ENCODE data around the gene ADCK1. TPM values are rescaled to one million over a fixed set of nuclear protein-coding genes. Genes with fewer than 3 reads are reported as not detected.

ADCK1 gene
- total and polyA plus RNA-seq, 4 experiments from 2014 or later: 5.2 to 12.0 (median 5.4) TPM

GRCh38 chr14:77961847-77962580 is 162.1 kb downstream of the ADCK1 start:
- CTCF ChIA-PET (ENCODE audit: partially characterized antibody): no interaction called here

GRCh38 chr14:77962731-77963520 is 163.0 kb downstream of the ADCK1 start:
- CTCF ChIA-PET (ENCODE audit: partially characterized antibody): no interaction called here
- Mint-ChIP-seq H3K9me3 (peaks cover 0 to 3% (median 0%) of the 10 kb centered on the region in 8 donors), H3K4me1 (peaks cover 0 to 3% (median 1%) of the 10 kb centered on the region in 4 donors), H3K27me3 (peaks cover 22 to 26% of the 10 kb centered on the region in 2 donors), H3K27ac (no peak overlapping the region), H3K36me3 (no peaks in the 10 kb centered on the region), H3K4me3 (no peak overlapping the region)
- POLR2A ChIA-PET (ENCODE audit: partially characterized antibody): no interaction called here
- H3K36me3 ChIP-seq (ENCODE audit: insufficient read depth, low read length): no peaks in the 10 kb centered on the region
- H3K27me3 ChIP-seq (ENCODE audit: insufficient read depth, low read length): no peaks in the 10 kb centered on the region
- H3K9me3 ChIP-seq (ENCODE audit: control insufficient read depth in 1 of 2, low read length in 2 of 2): no peaks in the 10 kb centered on the region
- no peak for DNase-seq
- intact Hi-C loops (cut with micrococcal nuclease): no loop called here
- H3K27ac ChIP-seq (ENCODE audit: low read depth, low read length): no peak overlapping the region
- H3K4me3 ChIP-seq (ENCODE audit: low read length in 2 of 2): no peak overlapping the region
- peaks cover 5% of the 10 kb centered on the region for H3K4me1 ChIP-seq (ENCODE audit: insufficient read depth, low read length)

More at GRCh38 chr14:77961847-77962580, 162.1 kb downstream of the ADCK1 start:
- intact Hi-C loops (cut with micrococcal nuclease): no loop called here
- Mint-ChIP-seq H3K27ac (no peak overlapping the region), H3K4me1 (peaks cover 0 to 3% (median 0%) of the 10 kb centered on the region in 4 donors), H3K4me3 (no peak overlapping the region), H3K36me3 (no peaks in the 10 kb centered on the region), H3K9me3 (peaks cover 0 to 7% (median 0%) of the 10 kb centered on the region in 8 donors), H3K27me3 (peaks cover 18 to 24% of the 10 kb centered on the region in 2 donors)
- POLR2A ChIA-PET (ENCODE audit: partially characterized antibody): no interaction called here
- H3K36me3 ChIP-seq (ENCODE audit: insufficient read depth, low read length): no peaks in the 10 kb centered on the region
- no peak for DNase-seq
- H3K27ac ChIP-seq (ENCODE audit: low read depth, low read length): no peak overlapping the region
- no peaks in the 10 kb centered on the region for H3K27me3 ChIP-seq (ENCODE audit: insufficient read depth, low read length)
- no peak overlapping the region for H3K4me3 ChIP-seq (ENCODE audit: low read length in 2 of 2)
- H3K4me1 ChIP-seq (ENCODE audit: insufficient read depth, low read length): peaks cover 5% of the 10 kb centered on the region
- H3K9me3 ChIP-seq (ENCODE audit: control insufficient read depth in 1 of 2, low read length in 2 of 2): no peaks in the 10 kb centered on the region

- Mint-ChIP-seq H3K27ac (no peak overlapping the region), H3K36me3 (no peaks in the 10 kb centered on the region), H3K4me1 (peaks cover 0 to 4% (median 1%) of the 10 kb centered on the region in 4 donors), H3K9me3 (peaks cover 0 to 3% (median 0%) of the 10 kb centered on the region in 8 donors), H3K4me3 (no peak overlapping the region), H3K27me3 (peaks cover 28 to 33% of the 10 kb centered on the region in 2 donors)
- Histone ChIP-seq H3K27me3 (ENCODE audit: insufficient read depth, low read length) (no peaks in the 10 kb centered on the region), H3K36me3 (ENCODE audit: insufficient read depth, low read length) (no peaks in the 10 kb centered on the region), H3K4me1 (ENCODE audit: insufficient read depth, low read length) (peaks cover 5% of the 10 kb centered on the region), H3K9me3 (ENCODE audit: control insufficient read depth in 1 of 2, low read length in 2 of 2) (no peaks in the 10 kb centered on the region), H3K4me3 (ENCODE audit: low read length in 2 of 2) (no peak overlapping the region), H3K27ac (ENCODE audit: low read depth, low read length) (no peak overlapping the region)
- ChIA-PET CTCF (ENCODE audit: partially characterized antibody) (no interaction called here), POLR2A (ENCODE audit: partially characterized antibody) (no interaction called here)
- DNase-seq: no peak
- intact Hi-C loops (cut with micrococcal nuclease): no loop called here
Observed at GRCh38 chr14:77964586-77964985, 164.7 kb downstream of the ADCK1 start.

- CTCF ChIA-PET (ENCODE audit: partially characterized antibody): no interaction called here
- H3K27ac Mint-ChIP-seq: no peak overlapping the region
- peaks cover 28 to 35% of the 10 kb centered on the region in 2 donors for H3K27me3 Mint-ChIP-seq
- H3K4me3 ChIP-seq (ENCODE audit: low read length in 2 of 2): no peak overlapping the region
- peaks cover 0 to 4% (median 1%) of the 10 kb centered on the region in 4 donors for H3K4me1 Mint-ChIP-seq
- H3K36me3 ChIP-seq (ENCODE audit: insufficient read depth, low read length): no peaks in the 10 kb centered on the region
- no peaks in the 10 kb centered on the region for H3K27me3 ChIP-seq (ENCODE audit: insufficient read depth, low read length)
- H3K27ac ChIP-seq (ENCODE audit: low read depth, low read length): no peak overlapping the region
- POLR2A ChIA-PET (ENCODE audit: partially characterized antibody): no interaction called here
- no peaks in the 10 kb centered on the region for H3K36me3 Mint-ChIP-seq
- H3K4me1 ChIP-seq (ENCODE audit: insufficient read depth, low read length): peaks cover 5% of the 10 kb centered on the region
- H3K9me3 ChIP-seq (ENCODE audit: control insufficient read depth in 1 of 2, low read length in 2 of 2): no peaks in the 10 kb centered on the region
- intact Hi-C loops (cut with micrococcal nuclease): no loop called here
- no peak overlapping the region for H3K4me3 Mint-ChIP-seq
- no peak for DNase-seq
- peaks cover 0 to 2% (median 0%) of the 10 kb centered on the region in 8 donors for H3K9me3 Mint-ChIP-seq
Observed at GRCh38 chr14:77965050-77965449, 165.1 kb downstream of the ADCK1 start.

- Mint-ChIP-seq H3K4me1 (peaks cover 0 to 4% (median 1%) of the 10 kb centered on the region in 4 donors), H3K4me3 (peak overlapping the region in 3 of 8 donors; percentile 26 to 44 (median 28)), H3K9me3 (peaks cover 0 to 2% (median 0%) of the 10 kb centered on the region in 8 donors), H3K36me3 (no peaks in the 10 kb centered on the region), H3K27ac (no peak overlapping the region), H3K27me3 (peaks cover 30 to 40% of the 10 kb centered on the region in 2 donors)
- H3K27me3 ChIP-seq (ENCODE audit: insufficient read depth, low read length): no peaks in the 10 kb centered on the region
- H3K9me3 ChIP-seq (ENCODE audit: control insufficient read depth in 1 of 2, low read length in 2 of 2): no peaks in the 10 kb centered on the region
- POLR2A ChIA-PET (ENCODE audit: partially characterized antibody): no interaction called here
- peaks cover 5% of the 10 kb centered on the region for H3K4me1 ChIP-seq (ENCODE audit: insufficient read depth, low read length)
- DNase-seq: no peak
- CTCF ChIA-PET (ENCODE audit: partially characterized antibody): no interaction called here
- intact Hi-C loops (cut with micrococcal nuclease): no loop called here
- H3K36me3 ChIP-seq (ENCODE audit: insufficient read depth, low read length): no peaks in the 10 kb centered on the region
- no peak overlapping the region for H3K4me3 ChIP-seq (ENCODE audit: low read length in 2 of 2)
- H3K27ac ChIP-seq (ENCODE audit: low read depth, low read length): no peak overlapping the region
Observed at GRCh38 chr14:77965919-77966435, 166.1 kb downstream of the ADCK1 start.

- DNase-seq: no peak
- CTCF ChIA-PET (ENCODE audit: partially characterized antibody): interaction anchor here (0.6 kb wide), 1 partner anchor 28 kb away, joined by 4 read pairs; no protein-coding TSS in a partner anchor
- Mint-ChIP-seq H3K4me3 (no peak overlapping the region), H3K9me3 (peaks cover 0 to 2% (median 0%) of the 10 kb centered on the region in 8 donors), H3K27me3 (peaks cover 30 to 40% of the 10 kb centered on the region in 2 donors), H3K36me3 (no peaks in the 10 kb centered on the region), H3K4me1 (peaks cover 0 to 4% (median 1%) of the 10 kb centered on the region in 4 donors), H3K27ac (no peak overlapping the region)
- Histone ChIP-seq H3K27ac (ENCODE audit: low read depth, low read length) (no peak overlapping the region), H3K4me1 (ENCODE audit: insufficient read depth, low read length) (peaks cover 5% of the 10 kb centered on the region), H3K36me3 (ENCODE audit: insufficient read depth, low read length) (no peaks in the 10 kb centered on the region), H3K9me3 (ENCODE audit: control insufficient read depth in 1 of 2, low read length in 2 of 2) (no peaks in the 10 kb centered on the region), H3K4me3 (ENCODE audit: low read length in 2 of 2) (no peak overlapping the region), H3K27me3 (ENCODE audit: insufficient read depth, low read length) (no peaks in the 10 kb centered on the region)
- intact Hi-C loops (cut with micrococcal nuclease): no loop called here
- POLR2A ChIA-PET (ENCODE audit: partially characterized antibody): no interaction called here
Observed at GRCh38 chr14:77967110-77967509, 167.2 kb downstream of the ADCK1 start.

GRCh38 chr14:77970646-77971045 is 170.7 kb downstream of the ADCK1 start:
- Histone ChIP-seq H3K36me3 (ENCODE audit: insufficient read depth, low read length) (no peaks in the 10 kb centered on the region), H3K9me3 (ENCODE audit: control insufficient read depth in 1 of 2, low read length in 2 of 2) (no peaks in the 10 kb centered on the region), H3K4me3 (ENCODE audit: low read length in 2 of 2) (no peak overlapping the region), H3K27me3 (ENCODE audit: insufficient read depth, low read length) (no peaks in the 10 kb centered on the region), H3K4me1 (ENCODE audit: insufficient read depth, low read length) (peaks cover 3% of the 10 kb centered on the region), H3K27ac (ENCODE audit: low read depth, low read length) (no peak overlapping the region)
- H3K4me1 Mint-ChIP-seq: peaks cover 0 to 4% (median 1%) of the 10 kb centered on the region in 4 donors
- H3K4me3 Mint-ChIP-seq: no peak overlapping the region
- H3K9me3 Mint-ChIP-seq: no peaks in the 10 kb centered on the region
- CTCF ChIA-PET (ENCODE audit: partially characterized antibody): no interaction called here
- POLR2A ChIA-PET (ENCODE audit: partially characterized antibody): no interaction called here
- no peaks in the 10 kb centered on the region for H3K36me3 Mint-ChIP-seq
- DNase-seq: no peak
- peaks cover 20 to 33% of the 10 kb centered on the region in 2 donors for H3K27me3 Mint-ChIP-seq
- intact Hi-C loops (cut with micrococcal nuclease): no loop called here
- H3K27ac Mint-ChIP-seq: no peak overlapping the region
